ENCODE results near the gene IGF2BP3. TPM values are rescaled to one million over a fixed set of nuclear protein-coding genes. Genes with fewer than 3 reads are reported as not detected.

IGF2BP3 gene
- total and polyA plus RNA-seq, 10 of the 15 experiments (the other 5 are each of a cell fraction or from before 2014, with no cell fraction given) = 4.6 to 61.2 (median 36.9) TPM

- ChIA-PET POLR2A (no interaction called here), SMC1A (ENCODE audit: uncharacterized antibody, unreplicated experiment) (interaction anchor here (1.7 kb wide), 1 partner anchor 14 kb away, joined by 5 read pairs; no protein-coding TSS in a partner anchor), CTCF (no interaction called here), RAD21 (ENCODE audit: unreplicated experiment) (no interaction called here)
- no peak for TF ChIP-seq ZNF274 (IDR thresholded peaks at IDR 0.05; ENCODE audit: insufficient read depth, insufficient read length)
- no TSS peak for BruUV-seq (replicated peaks)
- Histone ChIP-seq H4K20me1 (ENCODE audit: control insufficient read depth, insufficient read depth) (no peaks in the 10 kb centered on the region), H3K4me2 (ENCODE audit: control insufficient read depth, insufficient read depth) (no peak overlapping the region), H2AFZ (ENCODE audit: control insufficient read depth, low read depth, low read length) (no peak overlapping the region), H3K4me1 (ENCODE audit: control insufficient read depth, insufficient read depth, low read length) (no peaks in the 10 kb centered on the region), H3K27ac (ENCODE audit: control insufficient read depth, insufficient read depth) (no peak overlapping the region), H3K4me3 (no peak overlapping the region), H3K9me3 (replicated peaks; ENCODE audit: control insufficient read depth, insufficient read depth, low read length) (no peaks in the 10 kb centered on the region), H3K9ac (ENCODE audit: control insufficient read depth, insufficient read depth, low read length) (no peak overlapping the region), H3K36me3 (ENCODE audit: control insufficient read depth in 2 of 2, insufficient read depth in 2 of 2, low read length in 1 of 2) (peaks cover 3 to 27% of the 10 kb centered on the region in 2 experiments), H3K79me2 (ENCODE audit: control insufficient read depth, insufficient read depth, low read length) (no peaks in the 10 kb centered on the region; the same call in 1 of the 2 replicates), H3K27me3 (replicated peaks in 1 of 2; ENCODE audit: control insufficient read depth in 2 of 2, insufficient read depth in 2 of 2, low read length in 1 of 2) (no peaks in the 10 kb centered on the region)
- ATAC-seq (no peak), FAIRE-seq (no peak), DNase-seq (ENCODE audit: low read depth, low spot score) (no peak)
- in situ Hi-C loops (cut with MboI) = no loop called here
- intact Hi-C loops (cut with micrococcal nuclease; ENCODE audit: unreplicated experiment) = no loop called here
- 50% methylated on average over 4 of the region's 4 CpGs for WGBS (ENCODE audit: insufficient coverage, insufficient replicate concordance, low lambda C conversion rate, missing lambda C conversion rate)
Measured at GRCh38 chr7:23332910-23333612, 137.2 kb downstream of the IGF2BP3 start.

DNA sequence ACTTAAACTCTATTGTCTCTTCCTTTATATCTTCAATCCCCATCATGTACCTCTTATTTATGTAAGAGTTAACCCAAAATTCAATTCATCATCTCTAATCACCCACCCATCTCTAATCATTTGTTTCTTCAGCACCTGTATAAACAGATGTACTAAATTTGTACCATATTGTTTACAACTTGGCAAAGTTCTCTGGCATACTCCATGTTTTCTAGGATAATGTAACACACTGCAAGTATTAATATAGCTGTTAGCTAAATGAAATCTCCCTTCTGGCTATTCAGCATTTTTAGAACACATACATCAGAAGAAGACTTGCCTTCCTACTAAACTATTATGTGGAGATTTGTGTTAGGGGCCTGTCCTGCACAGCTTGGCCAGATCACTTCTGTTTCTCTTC is 138.1 kb downstream of the IGF2BP3 start:
- Histone ChIP-seq H3K27ac (ENCODE audit: control insufficient read depth, insufficient read depth) (no peak overlapping the region), H3K79me2 (ENCODE audit: control insufficient read depth, insufficient read depth, low read length) (no peaks in the 10 kb centered on the region; the same call in 1 of the 2 replicates), H3K4me2 (ENCODE audit: control insufficient read depth, insufficient read depth) (no peak overlapping the region), H3K9me3 (replicated peaks; ENCODE audit: control insufficient read depth, insufficient read depth, low read length) (no peaks in the 10 kb centered on the region), H2AFZ (ENCODE audit: control insufficient read depth, low read depth, low read length) (no peak overlapping the region), H3K4me1 (ENCODE audit: control insufficient read depth, insufficient read depth, low read length) (no peaks in the 10 kb centered on the region), H3K9ac (ENCODE audit: control insufficient read depth, insufficient read depth, low read length) (no peak overlapping the region), H3K36me3 (ENCODE audit: control insufficient read depth in 2 of 2, insufficient read depth in 2 of 2, low read length in 1 of 2) (peaks cover 0 to 22% of the 10 kb centered on the region in 2 experiments), H3K4me3 (no peak overlapping the region), H4K20me1 (ENCODE audit: control insufficient read depth, insufficient read depth) (no peaks in the 10 kb centered on the region), H3K27me3 (replicated peaks in 1 of 2; ENCODE audit: control insufficient read depth in 2 of 2, insufficient read depth in 2 of 2, low read length in 1 of 2) (no peaks in the 10 kb centered on the region)
- ATAC-seq (no peak), FAIRE-seq (no peak), DNase-seq (ENCODE audit: low read depth, low spot score) (no peak)
- ChIA-PET POLR2A (no interaction called here), CTCF (interaction anchor here (0.6 kb wide), 1 partner anchor 175 kb away, joined by 3 read pairs; no protein-coding TSS in a partner anchor), SMC1A (ENCODE audit: uncharacterized antibody, unreplicated experiment) (interaction anchor here (1.0 kb wide), 1 partner anchor 14 kb away, joined by 3 read pairs; no protein-coding TSS in a partner anchor), RAD21 (ENCODE audit: unreplicated experiment) (no interaction called here)
- TF ChIP-seq HDGF (IDR thresholded peaks at IDR 0.05) (no peak), TCF12 (IDR thresholded peaks at IDR 0.05; ENCODE audit: low read depth, low read length) (no peak), CUX1 (IDR thresholded peaks at IDR 0.05; ENCODE audit: insufficient replicate concordance, low read depth, low read length) (no peak)
- TF ChIP-seq, protein P1, sequence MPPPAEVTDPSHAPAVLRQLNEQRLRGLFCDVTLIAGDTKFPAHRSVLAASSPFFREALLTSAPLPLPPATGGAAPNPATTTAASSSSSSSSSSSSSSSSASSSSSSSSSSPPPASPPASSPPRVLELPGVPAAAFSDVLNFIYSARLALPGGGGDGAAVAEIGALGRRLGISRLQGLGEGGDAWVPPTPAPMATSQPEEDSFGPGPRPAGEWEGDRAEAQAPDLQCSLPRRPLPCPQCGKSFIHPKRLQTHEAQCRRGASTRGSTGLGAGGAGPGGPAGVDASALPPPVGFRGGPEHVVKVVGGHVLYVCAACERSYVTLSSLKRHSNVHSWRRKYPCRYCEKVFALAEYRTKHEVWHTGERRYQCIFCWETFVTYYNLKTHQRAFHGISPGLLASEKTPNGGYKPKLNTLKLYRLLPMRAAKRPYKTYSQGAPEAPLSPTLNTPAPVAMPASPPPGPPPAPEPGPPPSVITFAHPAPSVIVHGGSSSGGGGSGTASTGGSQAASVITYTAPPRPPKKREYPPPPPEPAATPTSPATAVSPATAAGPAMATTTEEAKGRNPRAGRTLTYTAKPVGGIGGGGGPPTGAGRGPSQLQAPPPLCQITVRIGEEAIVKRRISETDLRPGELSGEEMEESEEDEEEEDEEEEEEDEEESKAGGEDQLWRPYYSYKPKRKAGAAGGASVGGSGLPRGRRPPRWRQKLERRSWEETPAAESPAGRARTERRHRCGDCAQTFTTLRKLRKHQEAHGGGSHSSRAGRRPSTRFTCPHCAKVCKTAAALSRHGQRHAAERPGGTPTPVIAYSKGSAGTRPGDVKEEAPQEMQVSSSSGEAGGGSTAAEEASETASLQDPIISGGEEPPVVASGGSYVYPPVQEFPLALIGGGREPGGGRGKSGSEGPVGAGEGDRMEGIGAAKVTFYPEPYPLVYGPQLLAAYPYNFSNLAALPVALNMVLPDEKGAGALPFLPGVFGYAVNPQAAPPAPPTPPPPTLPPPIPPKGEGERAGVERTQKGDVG (CRISPR knock-in tag; IDR thresholded peaks at IDR 0.05) = no peak
- no TSS peak for BruUV-seq (replicated peaks)
- in situ Hi-C loops (cut with MboI) (no loop called here), intact Hi-C loops (cut with micrococcal nuclease; ENCODE audit: unreplicated experiment) (no loop called here)

Data from GM12878 (cell line).